Measurements from ENCODE around the gene ZNF607. TPM values are rescaled to one million over a fixed set of nuclear protein-coding genes. Genes with fewer than 3 reads are reported as not detected.

The ZNF607 gene
- total and polyA plus RNA-seq, 10 of the 15 experiments (the other 5 are each of a cell fraction or from before 2014, with no cell fraction given) = 0.47 to 5.7 (median 2.2) TPM

DNA sequence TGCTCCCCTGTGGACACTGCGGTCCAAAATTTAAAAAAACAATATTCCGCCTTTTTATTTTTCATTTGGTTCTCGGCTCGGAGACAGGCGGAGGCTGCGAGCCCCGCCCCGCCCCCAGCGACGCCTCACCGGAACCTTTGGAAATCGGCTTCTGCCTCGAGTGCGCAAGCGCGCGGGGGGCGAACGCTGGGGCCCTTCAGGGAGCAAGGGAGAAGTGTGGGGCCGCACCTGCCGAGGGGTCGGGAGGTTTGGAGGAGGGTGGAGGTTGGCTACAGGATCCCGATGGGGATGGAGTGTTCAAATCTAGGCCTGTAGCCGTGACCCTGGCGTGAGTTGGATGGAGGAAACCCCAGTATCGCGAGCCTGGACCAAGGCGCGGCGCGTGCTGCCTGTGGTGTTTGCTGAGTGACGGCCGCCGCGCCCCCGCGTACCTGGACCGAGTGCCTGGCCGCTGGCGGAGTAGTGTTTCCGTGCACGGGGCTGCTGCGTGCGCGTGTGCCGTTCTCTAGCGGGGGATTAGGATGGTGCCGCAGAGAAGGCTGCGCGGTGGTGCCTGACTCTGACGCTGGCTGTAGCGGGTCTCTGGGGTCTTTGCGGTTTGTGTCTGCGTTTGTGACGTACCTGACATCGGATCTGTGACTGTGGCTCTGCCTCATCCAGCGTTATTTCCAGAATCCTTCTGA lies 63.7 kb downstream of the ZNF607 start (continued):
- TF ChIP-seq, protein P1, sequence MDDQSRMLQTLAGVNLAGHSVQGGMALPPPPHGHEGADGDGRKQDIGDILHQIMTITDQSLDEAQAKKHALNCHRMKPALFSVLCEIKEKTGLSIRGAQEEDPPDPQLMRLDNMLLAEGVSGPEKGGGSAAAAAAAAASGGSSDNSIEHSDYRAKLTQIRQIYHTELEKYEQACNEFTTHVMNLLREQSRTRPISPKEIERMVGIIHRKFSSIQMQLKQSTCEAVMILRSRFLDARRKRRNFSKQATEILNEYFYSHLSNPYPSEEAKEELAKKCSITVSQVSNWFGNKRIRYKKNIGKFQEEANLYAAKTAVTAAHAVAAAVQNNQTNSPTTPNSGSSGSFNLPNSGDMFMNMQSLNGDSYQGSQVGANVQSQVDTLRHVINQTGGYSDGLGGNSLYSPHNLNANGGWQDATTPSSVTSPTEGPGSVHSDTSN (IDR thresholded peaks at IDR 0.05; ENCODE audit: insufficient replicate concordance, low read depth, low read length) = peak; percentile 89
- TF ChIP-seq STAT3 (IDR thresholded peaks at IDR 0.05; ENCODE audit: low read depth, low read length) (no peak), SPI1 (IDR thresholded peaks at IDR 0.05; ENCODE audit: borderline replicate concordance, insufficient read depth, low read depth, low read length) (no peak), EP300 (IDR thresholded peaks at IDR 0.05; ENCODE audit: borderline replicate concordance in 1 of 2, control insufficient read depth in 1 of 2, low read depth in 2 of 2, low read length in 2 of 2) (0 out of 4 replicates have a peak, but pooled peaks of 1 of the 2 experiments have one; percentile 25), POLR2AphosphoS5 (IDR thresholded peaks at IDR 0.05; ENCODE audit: low read length) (0 out of 2 replicates have a peak, but pooled peaks have one; percentile 57), RCOR1 (conservative IDR thresholded peaks at IDR 0.05; ENCODE audit: low read depth, low read length) (no peak), RUNX3 (IDR thresholded peaks at IDR 0.05; ENCODE audit: low read length) (peak; percentile 73), SIX5 (IDR thresholded peaks at IDR 0.05; ENCODE audit: low read depth, low read length, severe bottlenecking) (no peak), SMAD5 (IDR thresholded peaks at IDR 0.05; ENCODE audit: low read depth) (peak; percentile 67), NR2C2 (IDR thresholded peaks at IDR 0.05; ENCODE audit: borderline replicate concordance, control insufficient read depth, insufficient read length, low read depth) (no peak), CBX3 (IDR thresholded peaks at IDR 0.05; ENCODE audit: borderline replicate concordance, low read depth) (no peak), STAT1 (conservative IDR thresholded peaks at IDR 0.05) (no peak), RELA (IDR thresholded peaks at IDR 0.05; ENCODE audit: borderline replicate concordance, partially characterized antibody) (no peak), ZNF622 (IDR thresholded peaks at IDR 0.05) (no peak), MXI1 (IDR thresholded peaks at IDR 0.05; ENCODE audit: low read depth, low read length) (0 out of 2 replicates have a peak, but pooled peaks have one; percentile 39), CHD2 (IDR thresholded peaks at IDR 0.05; ENCODE audit: borderline replicate concordance, low read depth, low read length) (peak; percentile 96), PAX5 (IDR thresholded peaks at IDR 0.05; ENCODE audit: borderline replicate concordance, low read depth, low read length) (peak; percentile 50; the same call in 1 of the 2 replicates), EGR1 (IDR thresholded peaks at IDR 0.05; ENCODE audit: borderline replicate concordance in 1 of 2, low read depth in 2 of 2, low read length in 2 of 2) (peak; percentile 44 to 87), BRCA1 (IDR thresholded peaks at IDR 0.05; ENCODE audit: low read depth, low read length) (peak; percentile 65), SREBF2 (IDR thresholded peaks at IDR 0.05; ENCODE audit: low read length) (no peak), NFIC (IDR thresholded peaks at IDR 0.05; ENCODE audit: low read depth, low read length) (no peak), IKZF1 (conservative IDR thresholded peaks at IDR 0.05) (peak; percentile 81; the same call in 1 of the 2 replicates), MEF2B (IDR thresholded peaks at IDR 0.05; ENCODE audit: partially characterized antibody, poor library complexity, severe bottlenecking) (peak; percentile 25), RFX5 (IDR thresholded peaks at IDR 0.05; ENCODE audit: low read depth, low read length) (no peak), FOS (IDR thresholded peaks at IDR 0.05; ENCODE audit: borderline replicate concordance, extremely low read depth, insufficient read length) (no peak), SREBF1 (IDR thresholded peaks at IDR 0.05; ENCODE audit: low read length) (no peak), RAD51 (IDR thresholded peaks at IDR 0.05) (no peak), IRF4 (IDR thresholded peaks at IDR 0.05; ENCODE audit: low read depth, low read length) (no peak)
- TF ChIP-seq, protein P2, sequence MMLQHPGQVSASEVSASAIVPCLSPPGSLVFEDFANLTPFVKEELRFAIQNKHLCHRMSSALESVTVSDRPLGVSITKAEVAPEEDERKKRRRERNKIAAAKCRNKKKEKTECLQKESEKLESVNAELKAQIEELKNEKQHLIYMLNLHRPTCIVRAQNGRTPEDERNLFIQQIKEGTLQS (IDR thresholded peaks at IDR 0.05; ENCODE audit: borderline replicate concordance, extremely low read depth, low read depth, low read length) = no peak
